MG63 (cell line): ENCODE results near the gene HABP4. TPM values are rescaled to one million over a fixed set of nuclear protein-coding genes. Genes with fewer than 3 reads are reported as not detected.

Experiments used
- DNase-seq: peaks from one replicate; pipeline ENCODE4 v3.0.0-alpha.2; 2020
- H3K27me3 ChIP-seq: fragments of 250-450 bp; sonication (Bioruptor Pico); 2 replicates; pipeline ENCODE4 v1.5.1; 2020; ENCODE audit warnings: mild to moderate bottlenecking, moderate library complexity
- H3K36me3 ChIP-seq: fragments of 250-450 bp; sonication (Bioruptor Pico); 2 replicates; pipeline ENCODE4 v1.5.1; 2020; ENCODE audit warnings: mild to moderate bottlenecking, moderate library complexity
- H3K4me3 ChIP-seq: fragments of 250-450 bp; sonication (Bioruptor Pico); 2 replicates; pipeline ENCODE4 v1.5.1; 2020; ENCODE audit warnings: mild to moderate bottlenecking, moderate library complexity
- H3K9me3 ChIP-seq: fragments of 250-450 bp; sonication (Bioruptor Pico); 2 replicates; pipeline ENCODE4 v1.5.1; 2020; ENCODE audit warnings: mild to moderate bottlenecking, moderate library complexity
- total RNA-seq: library from RNA; depleted of rRNA; stranded (reverse); fragments of >200 nt; shearing (Covaris generic); gene quantifications from 2 replicates; pipeline ENCODE4 v1.2.3, GENCODE V29; 2014; ENCODE audit warnings: low replicate concordance

Gene HABP4
- total RNA-seq, 1 experiment from 2014 or later, result 15.9 TPM

DNA sequence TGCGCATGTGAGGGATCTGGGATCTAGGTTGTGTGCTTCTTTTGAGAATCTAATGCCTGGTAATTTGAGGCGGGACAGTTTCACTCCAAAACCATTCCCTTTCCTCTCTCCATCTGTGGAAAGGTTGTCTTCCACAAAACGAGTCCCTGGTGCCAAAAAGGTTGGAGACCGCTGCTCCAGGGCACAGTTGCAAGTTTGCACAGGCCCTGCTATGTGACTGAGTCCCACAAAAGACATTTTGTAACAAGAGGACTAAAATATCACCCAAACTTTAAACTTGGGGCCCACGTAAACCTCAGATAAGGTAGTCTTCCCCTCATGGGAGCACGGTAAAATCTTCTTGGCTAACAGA, 26.0 kb upstream of the HABP4 start:
- no peaks in the 10 kb centered on the region for H3K36me3 ChIP-seq
- H3K9me3 ChIP-seq, result no peaks in the 10 kb centered on the region
- H3K27me3 ChIP-seq, result no peaks in the 10 kb centered on the region
- H3K4me3 ChIP-seq, result no peak overlapping the region
- DNase-seq, result no peak

DNA sequence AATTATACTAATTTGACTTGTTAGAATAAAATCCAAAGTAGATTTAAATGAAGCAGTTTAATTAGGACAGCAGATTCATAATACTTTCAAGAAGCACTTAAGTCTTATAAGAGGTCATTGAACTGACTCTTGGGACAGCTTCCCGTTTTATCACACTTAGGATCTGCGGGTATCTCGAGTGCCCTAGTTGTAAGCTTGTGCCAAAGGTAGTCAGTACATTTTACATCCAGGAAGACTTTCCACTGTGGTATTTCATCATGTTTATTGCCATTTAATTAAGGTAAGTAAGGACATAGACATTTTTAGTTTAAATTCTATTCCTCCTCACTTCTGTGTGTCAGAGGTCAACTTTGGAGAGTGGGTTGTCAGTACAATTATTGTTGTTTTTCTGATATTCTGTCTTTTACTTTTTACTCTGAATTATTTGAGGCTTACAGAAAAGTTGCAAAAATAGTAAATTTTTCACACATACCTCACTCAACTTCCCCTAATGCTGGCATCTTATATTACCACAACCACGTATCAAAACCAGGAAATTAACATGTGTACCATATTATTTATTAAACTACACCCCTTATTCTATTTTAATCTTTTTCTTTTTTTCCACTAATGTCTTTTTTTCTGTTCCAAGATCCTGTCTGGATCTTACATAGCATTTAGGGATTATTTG, 24.3 kb upstream of the HABP4 start:
- no peak overlapping the region for H3K4me3 ChIP-seq
- H3K27me3 ChIP-seq, result no peaks in the 10 kb centered on the region

DNA sequence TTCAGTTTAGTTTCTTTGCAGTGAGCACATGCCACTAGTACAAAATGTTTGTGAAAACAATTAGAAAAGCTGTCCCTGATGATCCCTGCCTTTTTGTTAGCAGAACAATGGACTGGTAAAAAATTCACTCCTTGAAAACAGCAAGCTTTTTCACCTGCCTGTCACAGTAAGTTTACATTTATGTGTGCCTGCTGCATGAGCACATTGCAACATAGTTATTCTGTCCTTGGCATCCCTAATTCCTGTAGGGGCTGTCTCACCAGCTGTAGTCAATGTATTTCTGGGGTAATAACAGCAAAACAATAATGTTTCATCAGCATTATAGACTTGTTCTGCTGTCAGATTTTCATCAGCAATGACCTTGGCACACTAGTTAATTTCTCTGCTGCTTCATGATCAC, 20.2 kb upstream of the HABP4 start:
- no peak for DNase-seq
- Histone ChIP-seq H3K9me3 (no peaks in the 10 kb centered on the region), H3K27me3 (no peaks in the 10 kb centered on the region), H3K36me3 (no peaks in the 10 kb centered on the region), H3K4me3 (no peak overlapping the region)

More for the DNA sequence above, 24.3 kb upstream of the HABP4 start:
- Histone ChIP-seq H3K36me3 (no peaks in the 10 kb centered on the region), H3K9me3 (no peaks in the 10 kb centered on the region)
- no peak for DNase-seq

DNA sequence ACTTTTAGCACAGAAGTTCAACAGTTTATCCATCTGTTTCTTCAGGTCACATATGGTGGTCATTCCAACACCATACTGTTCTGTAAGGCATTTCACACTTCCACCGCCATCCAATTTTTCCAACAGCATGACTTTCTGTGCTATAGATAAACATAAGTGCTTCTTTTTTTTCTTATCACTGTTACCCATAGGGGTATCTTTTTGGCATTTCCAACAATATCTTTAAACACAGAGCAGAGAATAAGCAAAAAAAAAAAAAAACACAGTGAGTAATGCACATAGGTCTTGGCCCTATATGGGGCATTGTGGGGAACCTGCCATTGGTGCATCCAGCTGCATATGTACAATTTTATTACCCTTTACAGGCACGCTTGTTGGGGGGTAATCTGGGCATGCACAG, 19.6 kb upstream of the HABP4 start:
- DNase-seq, result no peak
- H3K36me3 ChIP-seq, result no peaks in the 10 kb centered on the region
- H3K27me3 ChIP-seq, result no peaks in the 10 kb centered on the region
- H3K9me3 ChIP-seq, result 0 out of 2 replicates have a peak, but pooled peaks cover 2% of the 10 kb centered on the region
- no peak overlapping the region for H3K4me3 ChIP-seq

DNA sequence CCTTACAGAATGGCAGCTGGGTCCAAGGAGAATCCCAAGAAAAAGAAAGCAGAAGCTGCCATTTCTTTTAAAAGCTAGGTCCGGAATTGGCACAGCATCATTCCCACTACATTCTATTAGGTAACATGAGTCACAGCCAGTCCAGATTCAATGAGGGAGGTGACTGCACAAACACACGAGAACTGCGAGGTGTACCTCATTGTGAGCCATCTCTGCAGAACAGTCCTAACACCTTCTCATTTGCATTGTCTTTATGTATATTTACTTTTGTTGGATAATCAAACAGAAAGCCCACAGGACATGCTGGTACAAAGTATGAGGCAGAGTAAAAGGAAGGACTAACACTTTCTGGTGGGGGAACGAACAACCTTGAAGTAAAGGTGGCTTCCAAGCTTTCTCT, 14.6 kb upstream of the HABP4 start:
- Histone ChIP-seq H3K9me3 (0 out of 2 replicates have a peak, but pooled peaks cover 2% of the 10 kb centered on the region), H3K27me3 (no peaks in the 10 kb centered on the region), H3K36me3 (no peaks in the 10 kb centered on the region), H3K4me3 (no peak overlapping the region)
- no peak for DNase-seq

DNA sequence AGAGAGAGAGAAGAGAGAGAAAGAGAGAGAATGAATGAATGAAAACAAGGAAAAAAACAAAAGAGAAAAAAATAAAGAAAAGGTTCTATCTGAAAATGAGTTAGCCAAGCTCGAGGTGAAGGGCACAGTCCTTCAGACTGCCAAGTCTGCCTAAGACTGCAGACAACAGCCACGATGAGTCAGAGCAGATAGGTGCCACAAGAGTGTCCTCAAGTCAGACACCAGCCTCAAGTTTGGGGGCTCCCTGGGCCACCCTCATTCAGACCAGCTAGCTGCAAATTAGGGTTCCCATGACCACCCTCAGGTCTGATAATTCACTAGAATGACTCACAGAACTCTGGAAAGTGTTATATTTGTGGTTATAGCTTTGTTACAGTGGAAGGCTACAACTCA, 13.9 kb upstream of the HABP4 start:
- Histone ChIP-seq H3K27me3 (no peaks in the 10 kb centered on the region), H3K9me3 (0 out of 2 replicates have a peak, but pooled peaks cover 2% of the 10 kb centered on the region), H3K36me3 (no peaks in the 10 kb centered on the region), H3K4me3 (no peak overlapping the region)
- peak; percentile 11 for DNase-seq

DNA sequence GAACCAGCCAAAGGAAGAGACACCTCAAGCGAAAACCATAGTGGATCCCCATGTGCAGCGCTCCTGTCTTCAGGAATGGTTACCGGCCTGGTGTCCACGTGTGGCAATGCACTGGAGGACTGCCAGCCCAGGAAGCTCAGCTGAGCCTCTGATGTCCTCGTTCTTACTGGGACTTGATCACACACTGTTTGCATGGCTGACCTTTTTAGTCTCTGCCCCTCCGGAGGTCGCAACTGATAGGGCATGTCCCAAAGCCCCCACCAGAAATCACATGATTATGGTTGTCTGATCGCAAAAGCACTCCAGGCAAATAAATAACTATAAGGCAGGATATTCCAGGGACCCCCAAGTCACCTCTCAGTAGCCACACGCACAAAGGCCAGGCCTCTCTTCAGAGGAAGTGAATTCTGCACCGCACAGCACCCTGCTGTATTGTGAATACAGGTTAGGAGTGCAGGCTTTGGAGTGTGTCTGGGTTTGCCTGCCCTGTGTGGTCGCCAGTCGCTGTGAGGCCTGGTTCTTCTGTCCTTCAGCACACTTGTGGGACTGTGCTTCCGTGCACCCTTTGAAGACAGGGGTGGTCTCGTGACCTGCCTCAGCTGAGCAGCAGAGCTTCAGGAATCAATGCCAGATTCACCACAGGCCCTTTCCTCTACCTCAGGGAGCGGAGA, 13.4 kb upstream of the HABP4 start:
- H3K4me3 ChIP-seq, result no peak overlapping the region
- no peaks in the 10 kb centered on the region for H3K36me3 ChIP-seq
- H3K27me3 ChIP-seq, result no peaks in the 10 kb centered on the region
- no peak for DNase-seq
- 0 out of 2 replicates have a peak, but pooled peaks cover 2% of the 10 kb centered on the region for H3K9me3 ChIP-seq

DNA sequence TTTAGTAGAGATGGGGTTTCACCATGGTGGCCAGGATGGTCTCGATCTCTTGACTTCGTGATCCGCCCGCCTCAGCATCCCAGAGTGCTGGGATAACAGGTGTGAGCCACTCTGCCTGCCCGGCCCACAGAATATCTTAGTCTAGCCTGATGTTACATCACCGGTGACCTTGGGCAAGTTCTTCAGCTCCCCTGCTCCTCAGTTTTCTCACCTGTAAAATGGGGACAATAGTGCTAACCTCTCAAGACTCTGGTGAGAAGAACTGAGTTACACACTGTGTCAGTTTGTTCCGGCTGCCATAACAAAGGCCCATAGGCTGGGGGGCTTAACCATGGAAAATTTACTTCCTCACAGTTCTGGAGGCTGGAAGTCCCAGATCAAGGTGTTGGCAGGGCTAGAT, 12.5 kb upstream of the HABP4 start:
- Histone ChIP-seq H3K36me3 (no peaks in the 10 kb centered on the region), H3K9me3 (0 out of 2 replicates have a peak, but pooled peaks cover 2% of the 10 kb centered on the region), H3K27me3 (no peaks in the 10 kb centered on the region), H3K4me3 (no peak overlapping the region)
- no peak for DNase-seq

DNA sequence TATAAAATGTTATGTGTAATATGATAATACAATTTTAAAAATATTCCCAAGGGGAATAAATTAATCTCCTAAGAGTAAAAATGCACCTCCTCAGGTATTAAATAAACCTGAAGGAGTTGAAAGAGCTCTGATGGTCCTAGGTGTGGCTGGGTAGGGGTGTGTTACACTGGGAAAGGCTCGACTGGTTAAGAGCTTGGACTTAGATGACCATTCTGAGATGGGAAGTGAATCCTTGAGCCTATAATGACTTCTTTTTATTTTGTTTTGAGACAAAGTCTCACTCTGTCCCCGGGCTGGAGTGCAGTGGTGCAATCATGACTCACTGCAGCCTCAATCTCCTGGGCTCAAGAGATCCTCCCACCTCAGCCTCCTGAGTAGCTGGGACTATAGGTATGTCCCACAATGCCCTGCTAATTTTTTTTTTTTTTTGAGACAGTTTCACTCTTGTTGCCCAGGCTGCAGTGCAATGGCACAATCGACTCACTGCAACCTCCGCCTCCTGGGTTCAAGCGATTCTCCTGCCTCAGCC, 9.2 kb upstream of the HABP4 start:
- H3K4me3 ChIP-seq, result no peak overlapping the region

DNA sequence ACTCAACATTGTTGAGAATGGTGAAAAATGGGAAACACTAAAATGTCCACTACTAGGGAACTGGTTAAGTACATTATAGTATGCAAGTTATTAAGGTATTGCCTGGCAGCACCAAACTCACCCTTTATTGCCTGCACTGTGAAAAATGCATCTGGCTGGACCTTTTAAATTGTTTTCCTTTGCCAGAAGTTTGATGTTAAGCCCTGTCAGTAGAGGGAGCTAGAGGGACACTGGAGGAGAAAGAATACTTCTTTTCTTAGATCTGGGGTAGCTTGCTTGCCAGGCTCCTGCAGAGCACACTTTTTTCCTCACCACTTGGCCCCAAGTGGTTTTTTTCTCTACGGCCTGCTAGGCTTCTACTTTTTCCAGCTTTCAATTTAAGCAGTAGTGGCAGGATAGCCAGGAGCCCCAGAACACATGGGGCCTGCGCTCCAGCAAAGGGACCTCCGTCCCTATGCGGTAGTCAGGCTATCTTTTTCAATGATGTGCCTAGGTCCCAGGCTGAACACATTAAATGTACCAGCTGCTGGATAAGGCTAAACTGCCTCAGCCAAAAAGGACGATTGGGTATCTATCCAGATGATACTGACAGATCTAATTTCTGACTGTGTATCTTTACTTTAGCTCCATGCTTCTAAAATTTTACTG, 8.0 kb upstream of the HABP4 start:
- no peaks in the 10 kb centered on the region for H3K27me3 ChIP-seq
- H3K4me3 ChIP-seq, result no peak overlapping the region
- no peaks in the 10 kb centered on the region for H3K36me3 ChIP-seq
- H3K9me3 ChIP-seq, result no peaks in the 10 kb centered on the region
- no peak for DNase-seq

More for the DNA sequence above, 9.2 kb upstream of the HABP4 start:
- DNase-seq, result no peak
- Histone ChIP-seq H3K27me3 (no peaks in the 10 kb centered on the region), H3K9me3 (no peaks in the 10 kb centered on the region), H3K36me3 (no peaks in the 10 kb centered on the region)

DNA sequence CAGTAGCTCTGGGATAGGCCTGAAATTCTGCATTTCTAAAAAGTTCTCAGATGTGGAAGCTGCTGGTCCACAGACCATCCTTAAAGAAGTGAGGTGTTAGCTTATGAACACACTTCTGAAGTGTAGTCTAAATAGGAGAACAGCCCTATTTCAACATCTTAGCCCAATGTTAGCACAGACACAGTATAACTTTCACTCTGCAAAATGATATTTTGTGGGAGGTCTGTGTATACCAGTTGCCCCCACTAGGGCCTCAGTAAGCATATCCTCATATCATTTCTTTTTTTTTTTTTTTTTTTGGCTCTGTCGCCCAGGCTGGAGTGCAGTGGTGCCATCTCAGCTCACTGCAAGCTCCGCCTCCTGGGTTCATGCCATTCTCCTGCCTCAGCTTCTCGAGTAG, 7.5 kb upstream of the HABP4 start:
- Histone ChIP-seq H3K4me3 (no peak overlapping the region), H3K36me3 (no peaks in the 10 kb centered on the region), H3K27me3 (no peaks in the 10 kb centered on the region), H3K9me3 (no peaks in the 10 kb centered on the region)
- DNase-seq, result no peak

DNA sequence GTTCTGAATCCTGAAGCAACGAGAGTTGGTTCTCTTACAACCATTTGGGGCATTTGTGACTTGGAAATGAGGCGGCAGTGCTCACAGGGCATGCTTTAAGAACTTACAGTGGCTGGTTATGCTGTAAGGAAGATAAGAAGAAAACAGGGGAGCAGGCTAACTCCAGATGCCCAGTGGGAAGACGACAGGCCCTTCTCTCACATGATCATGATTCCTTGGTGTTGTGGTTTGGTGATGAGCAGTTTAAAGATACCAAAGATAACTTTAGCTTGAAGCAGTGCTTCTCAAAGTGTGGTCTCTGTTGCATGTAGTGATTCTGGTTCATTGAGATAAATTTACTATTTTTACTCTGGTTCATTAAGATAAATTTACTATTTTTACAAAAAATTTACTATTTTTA, 2.6 kb upstream of the HABP4 start:
- no peaks in the 10 kb centered on the region for H3K9me3 ChIP-seq

DNA sequence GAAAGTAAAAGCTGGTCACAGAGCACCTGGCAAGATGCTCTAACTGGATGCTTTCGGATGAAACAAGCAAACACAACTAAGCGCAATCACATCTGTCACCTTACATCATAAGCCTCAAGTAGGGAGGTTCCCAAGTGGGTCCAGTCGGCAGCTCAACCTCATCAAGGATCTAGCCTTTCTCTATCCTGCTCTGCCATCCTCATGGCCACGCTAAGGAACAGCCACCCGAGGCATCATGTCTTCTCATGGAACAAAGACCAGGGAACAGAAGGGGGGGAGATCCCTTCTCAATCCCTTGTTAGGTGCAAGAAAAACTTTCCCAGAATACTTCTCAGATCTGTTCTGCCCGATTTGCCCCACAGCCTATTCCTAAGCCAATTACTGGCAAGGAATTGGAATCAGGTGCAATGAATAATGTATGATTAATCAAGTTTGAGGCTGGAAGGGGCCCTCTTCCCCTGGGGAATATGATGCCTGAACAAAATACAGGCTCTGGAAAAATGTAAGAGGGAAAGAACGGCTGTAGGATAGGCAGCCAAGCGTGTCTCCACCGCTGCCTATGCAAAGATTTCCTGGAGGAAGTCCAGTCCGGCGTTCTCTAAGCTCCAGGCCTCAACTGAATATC, 1.3 kb upstream of the HABP4 start:
- Histone ChIP-seq H3K27me3 (no peaks in the 10 kb centered on the region), H3K4me3 (no peak overlapping the region), H3K36me3 (no peaks in the 10 kb centered on the region), H3K9me3 (no peaks in the 10 kb centered on the region)
- DNase-seq, result no peak

More for the DNA sequence above, 2.6 kb upstream of the HABP4 start:
- no peak for DNase-seq
- Histone ChIP-seq H3K4me3 (no peak overlapping the region), H3K27me3 (no peaks in the 10 kb centered on the region), H3K36me3 (no peaks in the 10 kb centered on the region)

DNA sequence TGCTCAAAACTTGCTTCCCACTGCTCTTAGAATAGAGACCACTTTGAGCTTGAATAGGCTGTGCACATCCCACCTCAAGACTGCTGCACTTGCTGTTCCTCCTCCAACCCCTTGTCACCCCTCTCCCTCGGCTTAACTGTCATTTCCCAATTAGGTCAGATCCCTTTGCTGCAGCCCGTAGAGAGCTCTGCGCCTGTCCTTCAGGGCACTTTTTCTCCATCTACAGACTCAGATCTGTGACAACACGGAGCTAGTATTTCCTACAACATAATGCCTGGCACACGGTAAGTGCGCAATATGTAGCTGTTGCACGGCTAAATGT, 485 bp upstream of the HABP4 start:
- Histone ChIP-seq H3K4me3 (peak overlapping the region; percentile 63), H3K9me3 (no peaks in the 10 kb centered on the region), H3K36me3 (no peaks in the 10 kb centered on the region), H3K27me3 (no peaks in the 10 kb centered on the region)
- no peak for DNase-seq

DNA sequence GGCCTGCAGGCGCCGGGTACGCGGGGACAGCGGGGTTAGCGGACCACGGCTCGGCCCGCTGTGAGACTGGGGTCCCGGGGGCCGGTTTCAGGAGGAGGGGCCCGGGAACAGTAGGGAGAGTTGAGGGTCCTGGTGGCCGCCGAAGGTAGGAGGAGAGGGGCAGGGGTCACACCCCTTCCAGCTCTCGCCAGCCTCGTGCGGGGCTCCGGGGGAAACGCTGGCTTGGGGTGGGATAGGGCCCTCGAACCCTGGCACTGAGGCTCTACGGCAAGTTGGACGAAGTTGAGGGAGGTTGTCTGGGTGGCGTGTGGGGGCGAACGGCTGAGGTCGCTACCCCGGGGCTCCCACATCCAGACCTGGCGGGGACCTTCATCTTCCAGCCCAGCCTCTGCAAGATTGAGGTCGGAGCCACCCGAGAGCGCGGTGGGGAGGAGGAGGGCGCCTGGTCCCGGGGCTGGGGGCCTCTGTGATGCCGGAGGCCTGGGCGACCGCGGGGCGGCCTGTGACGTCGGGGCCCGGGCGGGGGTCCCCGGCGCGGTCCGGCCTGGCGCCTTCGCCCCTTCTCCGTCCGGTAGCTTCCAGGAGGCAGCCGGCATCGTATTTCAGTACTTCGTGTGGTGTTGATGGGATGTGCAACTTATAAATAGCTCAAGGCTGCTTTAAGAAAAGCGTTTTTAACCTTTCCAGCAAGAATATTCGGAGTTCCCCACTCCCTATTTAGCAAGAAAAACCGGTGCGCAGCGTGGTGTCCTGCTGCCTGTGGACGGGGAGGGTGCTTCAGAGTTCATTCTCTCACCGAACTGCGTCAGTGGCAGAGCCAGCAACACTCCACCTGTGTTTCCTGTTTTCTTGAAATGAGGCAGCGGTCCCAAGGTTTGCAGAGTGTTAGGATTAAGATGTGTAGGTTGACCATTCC, 902 bp downstream of the HABP4 start:
- peak; percentile 14 for DNase-seq
- Histone ChIP-seq H3K9me3 (no peaks in the 10 kb centered on the region), H3K27me3 (no peaks in the 10 kb centered on the region), H3K36me3 (no peaks in the 10 kb centered on the region), H3K4me3 (peak overlapping the region; percentile 63)

DNA sequence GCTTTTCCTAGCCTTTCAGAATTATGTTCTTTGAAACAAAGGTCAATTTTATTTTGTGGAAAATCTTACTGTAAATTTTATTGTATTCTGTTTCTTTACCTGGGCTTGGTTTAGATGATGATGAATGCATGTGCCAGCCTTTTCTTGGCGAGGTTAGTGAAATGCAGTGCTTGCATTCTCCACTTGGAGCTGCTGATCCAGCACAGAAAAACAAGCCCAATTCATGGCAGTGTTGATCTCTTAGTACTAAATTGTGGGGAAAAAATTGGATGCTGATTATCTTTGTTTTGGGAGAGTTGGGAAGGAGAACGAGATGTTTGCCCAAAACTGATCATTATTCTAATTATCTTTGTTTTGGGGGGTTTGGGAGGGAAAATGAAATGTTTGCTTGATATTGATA, 3.7 kb downstream of the HABP4 start:
- DNase-seq, result peak; percentile 50
- no peaks in the 10 kb centered on the region for H3K9me3 ChIP-seq
- no peaks in the 10 kb centered on the region; the same call in 1 of the 2 replicates for H3K36me3 ChIP-seq
- no peak overlapping the region for H3K4me3 ChIP-seq
- no peaks in the 10 kb centered on the region for H3K27me3 ChIP-seq
